ENCODE results near the gene TRMT5. TPM values are rescaled to one million over a fixed set of nuclear protein-coding genes. Genes with fewer than 3 reads are reported as not detected.

Gene TRMT5
- total RNA-seq, 1 donor from 2014 or later: 3.5 TPM

DNA sequence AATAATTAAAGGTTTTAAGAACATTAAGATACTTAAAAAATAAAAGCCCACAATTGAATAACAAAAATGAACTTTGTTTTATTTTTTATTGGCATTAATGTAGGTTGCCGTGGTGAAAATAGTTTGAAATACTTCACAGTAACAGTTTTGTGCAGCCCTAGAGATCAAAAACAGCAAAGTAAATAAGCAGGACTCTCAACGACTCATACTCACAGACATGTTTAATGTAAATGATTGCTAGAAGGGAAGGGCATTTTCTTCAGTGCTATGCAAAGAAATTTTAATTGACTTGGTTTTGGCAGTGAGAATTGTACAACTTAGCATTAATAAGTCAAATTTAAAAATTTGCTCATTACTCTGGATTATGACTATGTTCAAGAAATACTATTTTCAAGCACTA is 16.0 kb downstream of the TRMT5 start:
- intact Hi-C loops (cut with DNase I): no loop called here
- H3K9me3 ChIP-seq: no peaks in the 10 kb centered on the region
- no peak for DNase-seq (ENCODE audit: low spot score in 2 of 2)
- TF ChIP-seq, protein P1, sequence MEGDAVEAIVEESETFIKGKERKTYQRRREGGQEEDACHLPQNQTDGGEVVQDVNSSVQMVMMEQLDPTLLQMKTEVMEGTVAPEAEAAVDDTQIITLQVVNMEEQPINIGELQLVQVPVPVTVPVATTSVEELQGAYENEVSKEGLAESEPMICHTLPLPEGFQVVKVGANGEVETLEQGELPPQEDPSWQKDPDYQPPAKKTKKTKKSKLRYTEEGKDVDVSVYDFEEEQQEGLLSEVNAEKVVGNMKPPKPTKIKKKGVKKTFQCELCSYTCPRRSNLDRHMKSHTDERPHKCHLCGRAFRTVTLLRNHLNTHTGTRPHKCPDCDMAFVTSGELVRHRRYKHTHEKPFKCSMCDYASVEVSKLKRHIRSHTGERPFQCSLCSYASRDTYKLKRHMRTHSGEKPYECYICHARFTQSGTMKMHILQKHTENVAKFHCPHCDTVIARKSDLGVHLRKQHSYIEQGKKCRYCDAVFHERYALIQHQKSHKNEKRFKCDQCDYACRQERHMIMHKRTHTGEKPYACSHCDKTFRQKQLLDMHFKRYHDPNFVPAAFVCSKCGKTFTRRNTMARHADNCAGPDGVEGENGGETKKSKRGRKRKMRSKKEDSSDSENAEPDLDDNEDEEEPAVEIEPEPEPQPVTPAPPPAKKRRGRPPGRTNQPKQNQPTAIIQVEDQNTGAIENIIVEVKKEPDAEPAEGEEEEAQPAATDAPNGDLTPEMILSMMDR (IDR thresholded peaks at IDR 0.05): no peak
- no peak overlapping the region for H3K4me3 ChIP-seq
- no peaks in the 10 kb centered on the region for H3K4me1 ChIP-seq
- no peaks in the 10 kb centered on the region for H3K36me3 ChIP-seq
- no peak overlapping the region for H3K27ac ChIP-seq
- H3K27me3 ChIP-seq: no peaks in the 10 kb centered on the region

DNA sequence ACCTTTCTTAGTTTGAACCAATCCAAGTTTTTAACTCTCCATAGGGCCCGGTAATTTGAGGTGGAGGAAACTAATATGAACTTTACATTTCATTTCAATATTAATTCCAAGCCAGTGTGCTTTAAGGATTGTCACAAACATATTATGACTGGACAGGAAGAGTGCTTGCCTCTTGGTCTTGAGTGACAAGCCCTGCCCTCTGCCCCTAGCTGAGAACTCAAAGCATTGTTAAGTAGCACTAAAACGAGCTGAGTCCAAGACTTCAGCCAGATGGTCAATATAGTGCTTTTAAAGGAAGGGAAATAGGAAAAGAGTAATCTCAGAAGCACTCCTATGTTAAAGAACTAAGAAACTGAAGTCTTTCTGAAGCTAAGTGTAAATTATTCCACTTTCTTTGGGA is 17.1 kb downstream of the TRMT5 start:
- Histone ChIP-seq H3K36me3 (no peaks in the 10 kb centered on the region), H3K9me3 (peaks cover 0 to 3% of the 10 kb centered on the region in 2 donors), H3K4me3 (no peak overlapping the region), H3K27ac (no peak overlapping the region), H3K27me3 (no peaks in the 10 kb centered on the region), H3K4me1 (no peaks in the 10 kb centered on the region)
- TF ChIP-seq, protein P1 (IDR thresholded peaks at IDR 0.05): no peak
- DNase-seq (ENCODE audit: low spot score in 2 of 2): no peak
- intact Hi-C loops (cut with DNase I): no loop called here

- intact Hi-C loops (cut with DNase I): no loop called here
- TF ChIP-seq, protein P1 (IDR thresholded peaks at IDR 0.05): no peak
- Histone ChIP-seq H3K27ac (no peak overlapping the region), H3K36me3 (no peaks in the 10 kb centered on the region), H3K4me1 (no peaks in the 10 kb centered on the region), H3K27me3 (no peaks in the 10 kb centered on the region), H3K4me3 (no peak overlapping the region), H3K9me3 (peaks cover 0 to 42% of the 10 kb centered on the region in 2 donors)
- no peak for DNase-seq (ENCODE audit: low spot score in 2 of 2)
These were observed 22.7 kb downstream of the TRMT5 start for GRCh38 chr14:60958146-60958545.

- Histone ChIP-seq H3K27ac (no peak overlapping the region), H3K36me3 (no peaks in the 10 kb centered on the region), H3K9me3 (peaks cover 0 to 42% of the 10 kb centered on the region in 2 donors), H3K4me3 (no peak overlapping the region), H3K27me3 (no peaks in the 10 kb centered on the region), H3K4me1 (peaks cover 2 to 5% of the 10 kb centered on the region in 2 donors)
- no peak for DNase-seq (ENCODE audit: low spot score in 2 of 2)
- intact Hi-C loops (cut with DNase I): no loop called here
- TF ChIP-seq, protein P1 (IDR thresholded peaks at IDR 0.05): no peak
These were observed 24.2 kb downstream of the TRMT5 start for GRCh38 chr14:60956632-60957031.

DNA sequence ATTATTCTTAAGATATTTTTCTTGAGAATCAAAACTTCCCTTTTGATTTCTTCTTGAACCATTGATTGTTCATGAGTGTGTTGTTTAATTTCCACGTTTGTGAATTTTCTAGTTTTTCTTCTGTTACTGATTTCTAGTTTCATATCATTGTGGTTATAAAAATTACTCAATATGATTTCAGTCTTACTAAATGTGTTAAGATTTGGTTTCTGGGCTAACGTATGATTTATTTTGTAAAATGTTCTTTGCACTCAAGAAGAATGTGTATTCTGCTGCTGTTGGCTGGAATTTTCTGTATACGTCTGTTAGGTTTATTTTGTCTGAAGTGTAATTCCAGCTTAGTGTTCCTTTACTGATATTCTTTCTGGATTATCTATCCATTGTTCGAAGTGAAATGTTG is 24.7 kb downstream of the TRMT5 start:
- H3K27ac ChIP-seq: no peak overlapping the region
- no peaks in the 10 kb centered on the region for H3K36me3 ChIP-seq
- no peak for DNase-seq (ENCODE audit: low spot score in 2 of 2)
- H3K4me1 ChIP-seq: peaks cover 2 to 5% of the 10 kb centered on the region in 2 donors
- intact Hi-C loops (cut with DNase I): no loop called here
- TF ChIP-seq, protein P1 (IDR thresholded peaks at IDR 0.05): no peak
- H3K27me3 ChIP-seq: no peaks in the 10 kb centered on the region
- no peak overlapping the region for H3K4me3 ChIP-seq
- H3K9me3 ChIP-seq: peaks cover 0 to 42% of the 10 kb centered on the region in 2 donors
